GM12865 (cell line): ENCODE measurements around the gene NUTM2G.
"Not testable (repeated sequence)": the region's sequence is repeated elsewhere in the genome, so short reads cannot be mapped to it uniquely, and the experiment has no call there.

Experiments
- DNase-seq: peaks from one replicate; pipeline ENCODE4 v3.0.0; 2010; ENCODE audit warnings: low read depth
- H3K4me3 ChIP-seq: 2 replicates; pipeline ENCODE4 v1.5.1; 2011; ENCODE audit warnings: mild to moderate bottlenecking, low read depth, low read length, control low read depth
- TF ChIP-seq, protein P1 (sequence below): IDR thresholded peaks from 2 replicates; pipeline ENCODE4 v1.5.1; 2011; ENCODE audit warnings: low read length, control low read depth, low read depth, inconsistent platforms; ENCODE audit not compliant: insufficient read depth; ENCODE audit errors: missing control alignments

Gene NUTM2G, protein sequence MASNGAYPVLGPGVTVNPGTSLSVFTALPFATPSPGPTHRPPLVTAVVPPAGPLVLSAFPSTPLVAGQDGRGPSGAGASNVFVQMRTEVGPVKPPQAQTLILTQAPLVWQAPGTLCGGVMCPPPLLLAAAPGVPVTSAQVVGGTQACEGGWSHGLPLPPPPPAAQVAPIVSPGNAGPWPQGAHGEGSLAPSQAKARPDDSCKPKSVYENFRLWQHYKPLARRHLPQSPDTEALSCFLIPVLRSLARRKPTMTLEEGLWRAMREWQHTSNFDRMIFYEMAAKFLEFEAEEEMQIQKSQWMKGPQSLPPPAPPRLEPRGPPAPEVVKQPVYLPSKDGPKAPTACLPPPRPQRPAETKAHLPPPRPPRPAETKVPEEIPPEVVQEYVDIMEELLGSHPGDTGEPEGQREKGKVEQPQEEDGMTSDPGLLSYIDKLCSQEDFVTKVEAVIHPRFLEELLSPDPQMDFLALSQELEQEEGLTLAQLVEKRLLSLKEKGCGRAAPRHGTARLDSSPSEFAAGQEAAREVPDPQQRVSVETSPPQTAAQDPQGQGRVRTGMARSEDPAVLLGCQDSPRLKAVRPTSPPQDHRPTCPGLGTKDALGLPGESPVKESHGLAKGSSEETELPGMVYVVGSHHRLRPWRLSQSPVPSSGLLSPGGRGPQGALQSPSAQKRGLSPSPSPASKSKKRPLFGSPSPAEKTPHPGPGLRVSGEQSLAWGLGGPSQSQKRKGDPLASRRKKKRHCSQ

DNA sequence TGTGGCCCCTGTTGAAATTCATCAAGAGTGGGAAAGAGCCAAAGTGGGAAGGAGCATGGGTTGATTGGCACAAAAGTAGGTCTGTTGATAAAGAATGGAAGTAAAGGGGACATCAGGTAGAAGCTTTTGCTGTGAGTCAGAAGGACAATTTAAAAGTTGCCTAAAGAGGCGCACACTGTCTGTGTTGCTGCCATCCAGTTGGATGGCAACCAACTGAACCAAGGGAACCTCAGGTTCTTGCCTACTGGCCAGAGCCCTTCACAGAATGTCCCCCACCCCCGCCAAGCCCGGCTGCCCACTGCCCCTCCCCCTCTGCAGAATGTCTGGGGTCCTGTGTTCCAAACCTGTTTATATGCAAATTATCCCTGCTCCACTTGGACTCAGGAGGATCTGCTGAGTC, at the start of gene NUTM2G:
NUTM2G (plus strand) TSS at position 301 of the 400 bp plus-strand sequence. CDS start 182 bp downstream, outside the sequence.
- not testable (repeated sequence) for DNase-seq, H3K4me3 ChIP-seq

DNA sequence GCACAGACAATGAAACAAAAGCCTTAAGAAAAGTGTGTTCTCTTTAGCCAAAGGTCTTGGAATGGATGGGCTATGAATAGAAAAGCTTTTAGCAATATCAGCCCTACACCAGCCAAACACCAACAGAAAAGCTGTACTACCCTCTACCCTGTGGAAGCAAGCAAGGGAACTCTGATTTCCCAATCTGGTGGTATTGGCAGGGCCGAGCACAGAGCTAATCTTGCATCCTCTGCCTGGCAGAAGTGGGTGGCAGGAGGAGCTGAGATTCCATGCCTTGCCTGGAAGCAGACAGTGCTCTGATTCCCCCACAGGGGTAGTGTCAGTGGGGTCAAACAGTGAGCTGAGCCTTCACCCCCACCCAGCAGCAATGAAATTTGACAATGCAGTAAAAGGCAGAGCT, 44.7 kb upstream of the NUTM2G start:
- no peak for DNase-seq
- TF ChIP-seq, protein P1, sequence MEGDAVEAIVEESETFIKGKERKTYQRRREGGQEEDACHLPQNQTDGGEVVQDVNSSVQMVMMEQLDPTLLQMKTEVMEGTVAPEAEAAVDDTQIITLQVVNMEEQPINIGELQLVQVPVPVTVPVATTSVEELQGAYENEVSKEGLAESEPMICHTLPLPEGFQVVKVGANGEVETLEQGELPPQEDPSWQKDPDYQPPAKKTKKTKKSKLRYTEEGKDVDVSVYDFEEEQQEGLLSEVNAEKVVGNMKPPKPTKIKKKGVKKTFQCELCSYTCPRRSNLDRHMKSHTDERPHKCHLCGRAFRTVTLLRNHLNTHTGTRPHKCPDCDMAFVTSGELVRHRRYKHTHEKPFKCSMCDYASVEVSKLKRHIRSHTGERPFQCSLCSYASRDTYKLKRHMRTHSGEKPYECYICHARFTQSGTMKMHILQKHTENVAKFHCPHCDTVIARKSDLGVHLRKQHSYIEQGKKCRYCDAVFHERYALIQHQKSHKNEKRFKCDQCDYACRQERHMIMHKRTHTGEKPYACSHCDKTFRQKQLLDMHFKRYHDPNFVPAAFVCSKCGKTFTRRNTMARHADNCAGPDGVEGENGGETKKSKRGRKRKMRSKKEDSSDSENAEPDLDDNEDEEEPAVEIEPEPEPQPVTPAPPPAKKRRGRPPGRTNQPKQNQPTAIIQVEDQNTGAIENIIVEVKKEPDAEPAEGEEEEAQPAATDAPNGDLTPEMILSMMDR = no peak
- H3K4me3 ChIP-seq = no peak overlapping the region

DNA sequence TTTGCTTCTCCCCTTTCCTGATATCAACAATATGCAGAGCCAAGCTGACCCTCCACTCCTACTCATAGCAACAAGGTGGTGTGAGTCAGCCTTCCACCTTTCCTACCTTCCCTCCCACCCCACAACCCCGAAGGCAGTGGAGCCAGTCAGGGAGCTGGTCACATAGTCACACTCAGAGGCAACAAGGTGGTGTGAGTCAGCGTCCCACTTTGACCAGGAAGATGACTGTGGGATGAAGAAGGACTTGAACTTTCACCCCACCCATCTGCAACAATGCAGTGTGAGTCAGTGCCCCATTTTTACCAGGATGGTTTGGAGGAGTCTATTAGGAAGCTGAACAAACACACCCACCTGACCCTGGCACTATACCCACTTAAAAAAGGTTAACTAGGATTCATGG, 44.2 kb upstream of the NUTM2G start:
- no peak overlapping the region for H3K4me3 ChIP-seq
- TF ChIP-seq, protein P1 = no peak
- DNase-seq = no peak

DNA sequence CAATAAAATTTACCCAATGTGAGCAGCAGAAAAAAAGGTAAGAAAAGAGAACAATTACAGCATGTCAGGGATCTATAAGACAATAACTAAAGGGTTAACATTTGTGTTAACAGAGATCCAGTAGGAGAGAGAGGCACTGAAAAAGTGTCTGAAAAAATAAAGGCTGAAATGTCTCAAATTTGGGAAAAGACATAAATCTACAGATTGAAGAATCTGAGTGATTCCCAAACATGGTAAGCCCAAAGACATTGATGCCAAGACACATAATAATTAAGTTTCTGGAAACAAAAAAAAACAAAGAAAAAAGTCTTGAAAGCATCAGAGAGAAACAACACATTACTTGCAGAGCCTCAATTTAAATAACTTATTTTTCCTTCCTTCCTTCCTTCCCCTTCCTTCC, 43.2 kb upstream of the NUTM2G start:
- H3K4me3 ChIP-seq = no peak overlapping the region
- no peak for DNase-seq
- TF ChIP-seq, protein P1 = no peak

DNA sequence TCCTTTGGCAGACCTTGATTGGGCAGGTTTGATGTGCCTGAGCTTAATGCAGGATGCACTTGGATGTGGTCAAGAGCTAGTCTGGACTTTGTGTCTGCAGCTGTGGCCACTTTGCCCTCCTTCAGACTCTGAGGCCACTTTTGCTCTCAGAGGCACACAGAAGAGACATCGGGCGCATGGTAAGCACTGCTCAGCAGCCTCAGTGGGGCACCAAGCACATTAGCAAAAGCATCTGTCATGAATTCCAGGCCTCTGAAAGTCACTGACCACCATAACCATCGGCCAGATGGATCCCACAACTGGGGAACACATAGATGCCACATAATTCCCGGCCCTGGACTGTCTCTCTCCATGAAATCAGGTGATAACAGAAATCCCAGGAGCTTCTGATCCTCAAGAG, 40.1 kb upstream of the NUTM2G start:
- TF ChIP-seq, protein P1 = no peak
- no peak for DNase-seq
- no peak overlapping the region for H3K4me3 ChIP-seq

DNA sequence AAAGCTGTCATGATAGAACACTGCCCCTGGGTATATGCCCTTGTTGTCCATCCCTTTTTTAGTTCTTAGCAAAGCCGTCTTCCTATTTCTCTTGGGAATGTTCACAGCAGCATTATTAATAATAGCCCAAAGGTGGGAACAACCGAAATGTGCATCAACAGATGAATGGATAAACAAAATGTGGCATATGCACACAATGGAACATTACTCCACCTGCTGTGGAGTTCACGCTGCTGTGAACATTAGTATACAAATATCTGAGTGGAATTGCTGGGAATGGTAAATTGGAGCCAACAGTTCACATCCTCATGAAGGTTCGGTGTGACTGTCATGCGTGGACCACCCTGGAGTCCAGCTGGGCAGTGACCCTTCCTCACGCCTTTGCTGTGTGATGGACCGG, 36.5 kb upstream of the NUTM2G start:
- DNase-seq = no peak
- TF ChIP-seq, protein P1 = no peak
- no peak overlapping the region for H3K4me3 ChIP-seq

DNA sequence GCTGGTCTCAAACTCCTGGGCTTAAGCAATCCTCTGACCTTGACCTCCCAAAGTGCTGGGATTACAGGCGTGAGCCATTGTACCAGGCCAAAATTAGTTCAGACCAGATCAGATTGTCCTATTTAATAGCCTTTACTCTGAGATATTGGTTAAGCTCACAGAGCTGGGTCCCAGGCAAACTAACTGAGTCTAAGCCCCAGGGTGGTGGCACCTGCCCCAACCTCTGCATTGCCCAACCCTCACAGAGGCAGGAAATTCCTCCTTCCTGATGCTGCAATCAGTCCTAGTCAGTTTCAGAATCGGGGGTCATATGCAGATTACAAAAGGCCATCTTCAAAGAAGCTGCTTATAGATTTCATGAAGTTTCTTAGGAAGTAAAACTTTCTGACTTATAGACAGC, 28.6 kb upstream of the NUTM2G start:
- not testable (repeated sequence) for DNase-seq, H3K4me3 ChIP-seq

DNA sequence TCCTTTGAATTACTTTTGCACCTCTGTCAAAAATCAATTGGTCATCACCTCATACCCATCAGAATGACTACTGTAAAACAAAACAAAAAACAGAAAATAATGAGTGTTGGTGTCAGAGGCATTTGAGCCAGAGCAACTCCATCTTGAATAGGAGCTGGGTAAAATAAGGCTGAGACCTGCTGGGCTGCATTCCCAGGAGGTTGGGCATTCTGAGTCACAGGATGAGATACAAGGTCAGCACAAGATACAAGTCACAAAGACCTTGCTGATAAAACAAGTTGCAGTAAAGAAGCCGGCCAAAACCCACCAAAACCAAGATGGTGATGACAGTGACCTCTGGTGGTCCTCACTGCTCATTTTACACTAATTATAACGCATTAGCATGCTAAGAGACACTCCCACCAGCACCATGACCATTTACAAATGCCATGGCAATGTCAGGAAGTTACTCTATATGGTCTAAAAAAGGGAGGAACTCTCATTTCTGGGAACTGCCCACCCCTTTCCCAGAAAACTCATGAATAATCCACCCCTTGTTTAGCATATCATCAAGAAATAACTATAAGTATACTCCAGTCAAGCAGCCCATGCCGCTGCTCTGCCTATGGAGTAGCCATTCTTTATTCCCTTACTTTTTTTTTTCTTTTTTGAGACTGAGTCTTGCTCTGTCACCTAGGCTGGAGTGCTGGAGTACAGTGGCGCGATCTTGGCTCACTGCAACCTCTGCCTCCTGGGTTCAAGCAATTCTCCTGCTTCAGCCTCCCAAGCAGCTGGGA, 23.5 kb upstream of the NUTM2G start:
- not testable (repeated sequence) for DNase-seq, H3K4me3 ChIP-seq

DNA sequence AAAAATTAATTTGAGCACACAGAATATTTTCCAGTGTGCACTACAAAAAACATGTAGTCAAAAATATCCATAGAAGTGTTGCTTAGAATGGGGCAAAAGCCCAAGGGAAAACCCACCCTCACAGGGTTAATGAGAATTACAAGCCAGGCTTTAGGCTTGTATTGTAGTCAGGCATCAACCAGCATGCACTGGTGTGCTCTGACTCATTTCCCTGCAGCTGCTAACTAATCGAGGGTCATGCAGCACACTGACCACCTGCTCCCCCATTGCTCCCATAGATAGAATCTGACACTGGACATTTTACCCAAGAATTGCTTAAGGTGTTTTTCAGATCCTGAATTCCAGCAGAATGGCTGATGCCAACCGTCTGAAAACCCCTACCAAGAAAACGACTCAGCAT, 20.2 kb upstream of the NUTM2G start:
- DNase-seq, H3K4me3 ChIP-seq: not testable (repeated sequence)

DNA sequence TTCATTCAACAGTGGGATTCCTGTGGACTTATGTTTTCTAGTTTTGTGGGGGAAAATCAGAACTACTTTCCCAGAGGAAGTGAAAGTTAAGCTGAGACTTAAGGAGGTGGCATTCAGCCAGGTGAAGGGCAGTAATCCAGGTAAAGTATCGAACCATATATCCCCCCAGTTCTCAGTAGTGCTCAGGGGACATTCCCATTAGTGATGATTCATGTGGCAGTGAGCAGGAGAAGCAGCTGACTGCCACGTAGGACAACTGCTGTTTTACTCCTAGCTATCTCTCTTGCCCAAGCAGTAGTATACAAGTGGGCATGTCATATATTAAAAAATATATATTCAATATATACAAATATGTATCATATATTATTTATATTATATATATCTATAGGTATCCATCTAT, 13.1 kb upstream of the NUTM2G start:
- not testable (repeated sequence) for DNase-seq, H3K4me3 ChIP-seq

DNA sequence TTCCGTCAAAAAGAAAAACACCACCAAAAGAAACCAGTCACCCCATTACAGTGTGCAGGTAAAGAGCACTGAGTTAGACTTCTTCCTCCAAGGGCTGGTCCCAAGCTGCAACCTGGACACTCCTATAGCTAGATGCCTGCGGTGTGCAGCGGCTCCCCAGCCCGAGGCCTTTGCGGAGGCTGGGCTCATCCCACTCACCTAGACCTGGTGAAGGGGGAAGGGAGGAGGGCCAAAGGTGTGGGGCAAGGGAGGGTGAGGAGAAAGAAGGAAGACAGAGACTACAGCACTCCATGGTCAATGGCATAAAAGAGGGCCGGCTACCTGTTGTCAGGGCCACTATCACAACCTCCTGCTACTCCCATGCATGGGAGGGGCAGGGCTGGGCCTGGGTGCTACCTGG, 12.1 kb upstream of the NUTM2G start:
- not testable (repeated sequence) for DNase-seq, H3K4me3 ChIP-seq

DNA sequence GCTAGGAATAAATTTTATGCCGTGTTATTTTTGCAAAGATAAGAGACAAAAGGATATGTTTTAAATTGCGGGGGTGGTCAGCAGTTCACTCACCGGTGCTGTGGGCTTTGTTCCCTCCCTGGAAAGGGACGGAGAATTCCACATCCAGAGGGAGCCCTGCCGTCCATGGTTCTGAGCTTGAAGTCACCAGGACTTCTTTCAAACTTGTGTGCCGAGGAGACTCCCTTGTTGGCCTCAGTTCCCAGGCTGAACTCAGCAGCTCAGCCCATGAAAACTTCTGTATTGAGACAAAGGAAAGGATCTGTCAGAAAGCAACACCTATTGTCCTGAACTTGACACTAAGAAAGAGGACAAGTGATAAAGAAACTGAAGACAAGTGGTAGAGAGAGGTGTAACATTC, 10.1 kb upstream of the NUTM2G start:
- H3K4me3 ChIP-seq, DNase-seq: not testable (repeated sequence)
